NCI-H2227 treated with DMSO at 0.1 percent for 48 hours (cell line): ENCODE measurements around the gene CXorf51A.
"Not testable (repeated sequence)": the region's sequence is repeated elsewhere in the genome, so short reads cannot be mapped to it uniquely, and the experiment has no call there.

ENCODE experiments used
- DNase-seq: peaks from one replicate; lab custom pipeline; 2025; lab: John Stamatoyannopoulos, UW

Gene CXorf51A

GRCh38 chrX:146814644-146815043 lies at the start of gene CXorf51A:
Gene CXorf51A (minus strand): TSS chrX:146814744. CDS start chrX:146814723, 21 bp downstream.
- not testable (repeated sequence) for DNase-seq

DNA sequence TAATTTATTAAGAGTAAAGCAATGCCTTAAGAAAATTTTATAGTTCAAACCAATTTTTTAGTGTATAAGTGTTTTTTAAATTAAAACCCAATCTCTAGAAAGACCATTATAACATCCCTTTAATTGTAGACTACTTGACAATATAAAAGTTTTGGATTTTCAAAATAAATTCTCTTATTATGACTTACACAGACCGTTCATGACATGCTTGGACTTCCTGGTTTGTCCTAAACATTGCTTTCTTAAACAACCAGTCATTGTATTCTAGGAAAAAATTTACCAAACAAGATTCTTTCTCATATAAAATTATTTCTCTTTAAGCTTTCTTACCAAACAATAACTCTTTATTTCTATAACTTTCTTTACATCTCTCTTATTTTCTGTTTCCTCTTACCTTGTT lies 49.0 kb upstream of the CXorf51A start:
- no peak for DNase-seq

DNA sequence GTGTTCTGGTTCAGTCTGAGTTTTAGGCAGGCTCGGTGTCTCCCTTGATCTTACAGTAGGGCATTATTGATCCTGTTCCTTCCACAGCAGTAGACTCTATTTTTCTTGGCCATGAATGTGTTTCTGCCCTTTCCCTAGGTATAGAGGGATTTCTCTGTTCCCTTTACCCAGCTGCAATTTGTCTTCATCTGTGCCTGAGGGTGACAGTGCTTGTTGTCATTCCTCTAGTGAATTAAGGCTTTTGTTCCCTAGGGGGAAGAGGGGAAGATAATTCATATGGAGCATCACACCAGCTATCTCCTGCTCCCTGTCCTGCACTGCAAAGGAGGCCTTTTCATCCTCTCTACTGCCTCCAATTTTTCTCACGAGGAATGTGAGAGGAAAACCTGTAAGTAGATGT lies 39.7 kb upstream of the CXorf51A start:
- DNase-seq, result no peak

GRCh38 chrX:146831994-146832393 lies 17.4 kb upstream of the CXorf51A start:
- no peak for DNase-seq

- DNase-seq, result not testable (repeated sequence)
These were observed 5.1 kb downstream of the CXorf51A start, which contains the start of gene CXorf51B for GRCh38 chrX:146809471-146809870. Gene CXorf51B (plus strand): TSS chrX:146809771. CDS start chrX:146809792, 21 bp downstream.
